Neural progenitor cell (in vitro differentiated cells): ENCODE data around the gene NDOR1.

Experiments used
- EZH2 ChIP-seq: fragments of 200-600 bp; sonication (generic); IDR thresholded peaks from 2 replicates; pipeline ENCODE4 v1.6.1; 2017; ENCODE audit warnings: antibody characterized with exemption, mild to moderate bottlenecking, moderate library complexity
- TF ChIP-seq, protein P1 (sequence below): fragments of 200-600 bp; sonication (generic); IDR thresholded peaks from 2 replicates; pipeline ENCODE4 v1.5.1; 2017; ENCODE audit warnings: antibody characterized with exemption, mild to moderate bottlenecking

DNA sequence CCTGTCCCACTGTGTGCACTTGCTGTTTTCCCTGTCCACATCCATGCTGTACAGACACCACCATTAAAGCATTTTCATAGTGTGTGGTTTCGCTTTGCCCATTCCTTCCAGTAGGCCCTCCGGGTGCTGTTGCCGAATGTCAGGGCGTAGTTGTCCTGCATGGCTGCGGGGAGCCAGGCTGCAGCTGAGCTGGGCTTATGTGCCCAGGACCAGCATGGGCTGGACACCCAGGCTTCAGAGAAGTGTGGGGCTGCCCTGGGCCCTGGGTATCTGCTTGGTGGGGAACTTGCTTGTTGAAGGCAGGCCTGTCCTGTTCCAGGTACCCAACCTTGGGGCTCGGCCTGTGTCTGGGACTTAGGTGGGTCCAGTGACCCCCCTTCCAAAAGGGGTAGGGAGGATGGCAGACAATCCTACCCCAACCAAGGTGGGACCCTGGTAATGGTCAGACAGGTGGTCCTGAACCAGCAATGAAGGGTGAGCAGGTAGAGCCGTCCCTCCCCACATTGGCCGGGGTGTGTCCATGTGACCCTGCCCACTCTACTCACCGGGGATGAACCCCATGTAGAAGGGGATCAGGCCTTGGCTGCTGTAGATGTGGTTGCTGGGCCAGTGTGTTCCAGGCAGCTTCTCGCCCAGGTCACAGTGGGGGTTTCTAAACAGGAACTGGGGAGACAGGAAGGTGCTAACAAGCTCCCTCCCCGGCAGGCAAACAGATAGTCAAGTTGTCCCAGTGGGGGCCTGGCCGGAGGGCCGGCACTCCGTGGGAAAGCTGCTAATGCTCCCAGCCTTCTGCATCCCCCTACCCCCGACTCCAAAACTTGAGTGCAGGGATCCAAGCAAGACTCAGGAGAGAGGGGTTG, 38.4 kb downstream of the NDOR1 start:
- TF ChIP-seq, protein P1, sequence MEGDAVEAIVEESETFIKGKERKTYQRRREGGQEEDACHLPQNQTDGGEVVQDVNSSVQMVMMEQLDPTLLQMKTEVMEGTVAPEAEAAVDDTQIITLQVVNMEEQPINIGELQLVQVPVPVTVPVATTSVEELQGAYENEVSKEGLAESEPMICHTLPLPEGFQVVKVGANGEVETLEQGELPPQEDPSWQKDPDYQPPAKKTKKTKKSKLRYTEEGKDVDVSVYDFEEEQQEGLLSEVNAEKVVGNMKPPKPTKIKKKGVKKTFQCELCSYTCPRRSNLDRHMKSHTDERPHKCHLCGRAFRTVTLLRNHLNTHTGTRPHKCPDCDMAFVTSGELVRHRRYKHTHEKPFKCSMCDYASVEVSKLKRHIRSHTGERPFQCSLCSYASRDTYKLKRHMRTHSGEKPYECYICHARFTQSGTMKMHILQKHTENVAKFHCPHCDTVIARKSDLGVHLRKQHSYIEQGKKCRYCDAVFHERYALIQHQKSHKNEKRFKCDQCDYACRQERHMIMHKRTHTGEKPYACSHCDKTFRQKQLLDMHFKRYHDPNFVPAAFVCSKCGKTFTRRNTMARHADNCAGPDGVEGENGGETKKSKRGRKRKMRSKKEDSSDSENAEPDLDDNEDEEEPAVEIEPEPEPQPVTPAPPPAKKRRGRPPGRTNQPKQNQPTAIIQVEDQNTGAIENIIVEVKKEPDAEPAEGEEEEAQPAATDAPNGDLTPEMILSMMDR, result no peak
- no peak for TF ChIP-seq EZH2
